Measurements from ENCODE around the gene PLA2G2C. TPM values are rescaled to one million over a fixed set of nuclear protein-coding genes. Genes with fewer than 3 reads are reported as not detected.

Gene PLA2G2C
- total RNA-seq, 2 donors from 2014 or later: 0.28 TPM; not detected in 1

DNA sequence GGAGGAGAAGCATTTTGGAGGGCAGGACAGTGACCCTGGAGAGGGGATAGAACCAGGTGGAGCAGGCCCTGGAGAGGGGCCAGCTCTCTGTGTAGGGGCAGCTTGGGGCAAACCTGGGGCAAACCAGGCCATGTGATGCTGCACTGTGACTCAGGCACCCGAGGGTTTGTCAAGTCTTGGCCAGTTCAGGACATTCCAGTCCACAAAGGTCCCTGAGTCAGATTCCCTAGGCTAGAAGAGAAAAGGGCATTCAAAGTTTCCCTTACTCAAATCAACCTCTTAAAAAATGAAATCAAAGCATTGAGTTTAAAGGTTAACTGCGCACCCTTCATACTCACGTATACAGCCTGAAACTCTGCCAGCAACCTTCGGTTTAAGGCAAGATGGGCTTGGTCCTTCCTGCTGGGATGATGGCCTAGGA, 25.2 kb upstream of the PLA2G2C start:
- intact Hi-C loops (cut with DNase I, micrococcal nuclease): loop anchor here in 1 of 2 donors (10.0 kb wide), 1 partner anchor 143 kb away; no protein-coding TSS in a partner anchor
- DNase-seq: peak; percentile 62
- ATAC-seq: peak; percentile 84

DNA sequence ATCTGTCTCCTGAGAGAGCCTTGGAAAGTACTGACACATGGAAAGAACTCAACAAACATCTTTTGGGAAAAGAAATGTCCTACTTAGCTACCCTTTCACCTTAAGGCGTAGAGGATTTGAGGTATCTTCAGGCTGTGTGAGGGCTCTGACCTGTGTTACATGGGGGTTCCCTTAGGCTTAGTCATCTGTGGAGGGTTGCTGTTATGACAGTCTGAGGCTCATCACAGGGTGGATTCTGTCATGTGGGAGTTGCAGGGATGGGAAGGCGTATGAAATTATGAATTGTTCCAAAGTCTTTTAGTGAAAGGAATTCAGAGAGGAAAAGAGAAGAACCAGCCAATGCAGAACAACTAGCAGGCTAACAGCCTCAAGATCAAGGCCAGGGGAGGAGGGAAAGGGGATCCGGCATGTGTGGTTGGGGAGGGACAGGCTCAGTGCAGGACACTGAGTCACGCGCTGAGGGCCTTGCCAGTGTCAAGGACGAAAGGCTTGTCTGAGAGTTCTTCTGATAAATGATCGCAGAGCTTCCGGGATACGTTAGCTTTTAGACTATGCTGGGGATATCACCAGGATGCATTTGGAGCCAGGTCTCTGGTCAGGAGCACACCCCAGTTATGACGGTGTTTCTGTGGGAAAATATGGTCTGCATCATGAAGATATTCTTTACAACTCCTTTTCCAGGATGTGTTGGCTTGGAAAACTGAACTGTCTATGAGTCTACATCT, 24.6 kb upstream of the PLA2G2C start:
- ATAC-seq: no peak
- no peak for DNase-seq
- intact Hi-C loops (cut with DNase I, micrococcal nuclease): loop anchor here in 1 of 2 donors (10.0 kb wide), 1 partner anchor 144 kb away; no protein-coding TSS in a partner anchor

DNA sequence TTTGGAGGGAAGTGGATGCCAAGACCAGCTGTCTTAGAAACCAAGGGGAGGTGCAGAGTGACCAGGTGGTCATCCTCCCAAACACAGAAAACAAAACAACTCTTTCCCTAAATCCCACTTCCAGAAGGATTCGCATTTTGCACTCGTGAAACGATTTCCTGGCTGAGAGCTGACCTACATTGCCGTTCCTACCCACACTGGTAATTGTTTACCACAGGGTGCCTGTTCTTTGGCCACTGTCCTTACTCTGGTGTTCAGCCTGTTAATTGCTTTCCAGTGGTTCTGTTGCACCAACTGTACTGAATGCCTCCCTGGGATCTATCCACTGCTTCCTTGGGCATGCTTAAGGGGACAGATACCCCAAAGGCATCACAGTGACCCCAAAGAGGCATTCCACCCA, 23.2 kb upstream of the PLA2G2C start:
- intact Hi-C loops (cut with DNase I, micrococcal nuclease): no loop called here
- DNase-seq: no peak
- ATAC-seq: no peak

DNA sequence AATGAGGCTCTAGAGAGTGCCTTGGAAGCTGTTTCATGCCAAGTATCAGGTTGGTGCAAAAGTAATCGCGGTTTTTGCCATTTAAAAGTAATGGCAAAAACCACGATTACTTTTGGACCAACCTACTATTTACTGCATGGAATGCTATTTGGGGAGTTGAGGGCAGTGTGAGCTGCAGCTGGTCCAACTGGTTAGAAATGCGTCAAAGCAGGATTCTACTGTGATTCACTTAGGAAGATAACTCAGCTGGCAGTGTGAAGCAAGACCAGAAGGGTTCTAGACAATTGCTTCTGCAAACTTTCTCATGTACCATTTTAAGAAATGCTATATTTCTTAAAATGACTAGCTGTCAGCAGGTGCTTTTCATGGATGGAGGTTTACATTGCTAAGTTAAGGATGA, 21.2 kb upstream of the PLA2G2C start:
- intact Hi-C loops (cut with DNase I, micrococcal nuclease): no loop called here
- no peak for DNase-seq
- ATAC-seq: no peak

DNA sequence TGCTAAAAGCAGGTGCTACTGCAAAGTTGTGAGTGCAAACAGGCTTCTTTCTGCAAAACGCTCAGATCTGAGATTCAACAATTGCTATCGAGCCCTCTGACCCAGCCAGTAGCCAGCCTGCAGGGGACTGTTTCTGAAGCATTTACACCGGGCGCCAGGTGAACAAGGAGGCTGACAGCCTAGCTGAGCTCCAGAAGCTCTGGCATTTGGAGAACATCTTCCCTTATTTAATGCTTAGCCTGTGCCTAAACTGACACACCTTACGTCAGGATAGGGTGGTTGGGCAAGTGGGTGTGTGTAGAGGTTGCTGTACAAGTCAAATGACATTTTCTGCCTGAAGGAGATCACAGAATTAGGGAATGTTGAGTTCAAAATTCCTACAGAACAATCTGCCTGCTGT, 15.8 kb upstream of the PLA2G2C start:
- ATAC-seq (no peak), DNase-seq (no peak)
- intact Hi-C loops (cut with DNase I, micrococcal nuclease): no loop called here

DNA sequence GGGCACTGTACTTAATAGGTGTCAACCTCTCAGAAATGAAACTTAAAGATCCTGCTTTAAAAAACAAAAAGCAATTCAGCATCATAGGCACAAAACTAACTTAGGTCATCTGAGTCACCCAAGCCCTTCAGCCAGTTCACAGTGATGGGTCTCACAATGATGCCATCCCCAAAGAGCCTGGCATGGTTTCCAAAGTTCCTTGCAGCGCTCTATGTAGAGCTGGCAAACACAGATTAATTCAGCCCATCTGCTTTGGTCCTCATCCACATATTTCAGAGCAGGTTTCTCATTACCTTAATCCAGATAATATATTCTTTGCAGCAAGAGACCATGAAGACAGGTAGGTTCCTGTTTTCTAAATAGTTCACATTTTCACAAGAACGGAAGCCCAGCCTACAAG, 14.6 kb upstream of the PLA2G2C start:
- no peak for ATAC-seq
- no peak for DNase-seq
- intact Hi-C loops (cut with DNase I, micrococcal nuclease): no loop called here

DNA sequence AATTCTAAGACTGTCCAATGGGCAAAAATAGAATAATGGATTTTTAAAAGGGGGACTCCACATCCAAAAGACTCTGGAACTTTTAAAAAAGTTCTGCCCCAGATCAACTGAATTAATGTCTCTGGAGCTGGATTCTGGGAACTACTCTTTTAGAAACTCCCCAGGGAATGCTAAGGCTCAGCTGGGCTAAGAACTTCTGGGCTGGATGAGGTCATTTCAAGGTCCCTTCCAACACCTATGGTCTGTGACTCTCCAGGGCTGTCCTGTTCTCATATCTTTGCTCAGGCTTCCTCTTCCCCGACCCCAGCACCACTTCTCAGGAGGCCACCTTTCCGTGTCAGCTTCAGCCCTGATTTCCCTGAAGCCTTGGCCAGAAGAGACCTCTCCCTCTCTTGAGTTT, 13.5 kb upstream of the PLA2G2C start:
- no peak for ATAC-seq
- DNase-seq: no peak
- intact Hi-C loops (cut with DNase I, micrococcal nuclease): no loop called here

DNA sequence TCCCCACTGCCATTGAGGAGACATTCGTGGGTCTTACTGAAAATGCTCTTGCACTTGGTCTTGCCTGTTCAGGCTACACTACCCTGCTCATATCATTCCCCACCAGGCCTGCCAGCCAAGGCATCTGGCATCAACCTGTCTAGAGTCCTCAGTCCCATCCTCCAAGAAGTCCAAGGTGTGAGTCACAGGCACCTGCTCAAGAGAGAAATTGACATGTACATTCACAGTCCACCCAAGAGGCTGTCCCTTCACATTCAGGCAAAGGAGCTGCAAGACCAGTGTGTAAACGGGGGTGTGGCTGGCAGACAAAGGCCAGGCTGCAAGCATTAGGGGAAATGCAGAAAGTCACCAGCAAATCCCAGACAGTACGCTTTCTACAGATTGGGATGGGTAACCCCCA, 13.1 kb upstream of the PLA2G2C start:
- intact Hi-C loops (cut with DNase I, micrococcal nuclease): no loop called here
- ATAC-seq (peak; percentile 74), DNase-seq (peak in 1 of 2 donors; percentile 45)

DNA sequence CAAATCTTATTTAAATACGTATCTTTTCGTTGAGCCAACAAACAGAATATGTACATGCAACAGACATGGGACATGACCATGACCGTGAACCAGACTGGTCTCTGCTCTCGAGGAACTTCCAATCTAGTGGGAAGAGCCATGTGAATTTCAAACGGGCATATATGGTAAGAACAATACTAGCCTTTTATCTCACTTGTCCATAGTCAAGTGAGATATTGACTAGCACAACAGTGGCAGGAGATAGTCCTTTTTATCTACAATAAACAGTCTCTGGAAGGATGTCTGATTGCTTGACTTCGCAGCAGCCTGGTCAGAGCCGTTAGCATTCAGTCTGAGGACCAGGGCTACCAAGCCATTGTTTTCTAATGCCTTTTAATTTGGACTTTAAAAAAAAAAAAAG, 12.6 kb upstream of the PLA2G2C start:
- intact Hi-C loops (cut with DNase I, micrococcal nuclease): no loop called here
- ATAC-seq (no peak), DNase-seq (no peak)

DNA sequence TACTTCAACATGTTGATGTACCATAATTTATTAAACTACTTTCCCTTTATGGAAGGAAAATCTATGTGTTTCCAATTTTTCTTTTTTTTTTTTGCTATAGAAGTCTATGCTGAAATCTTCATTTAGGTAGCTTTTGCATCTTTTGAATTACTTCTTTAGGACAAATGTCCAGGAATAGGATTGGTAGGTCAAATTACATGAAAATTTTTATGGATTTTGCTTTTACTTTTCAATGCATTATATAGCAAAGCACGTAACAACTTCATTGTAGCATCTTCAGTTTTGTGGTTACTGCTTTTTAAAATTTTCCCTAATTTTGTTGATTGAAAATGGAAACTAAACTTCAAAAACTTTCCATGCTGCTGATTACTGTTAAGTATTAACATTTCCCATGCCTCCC, 12.0 kb upstream of the PLA2G2C start:
- ATAC-seq: no peak
- DNase-seq: no peak
- intact Hi-C loops (cut with DNase I, micrococcal nuclease): no loop called here

DNA sequence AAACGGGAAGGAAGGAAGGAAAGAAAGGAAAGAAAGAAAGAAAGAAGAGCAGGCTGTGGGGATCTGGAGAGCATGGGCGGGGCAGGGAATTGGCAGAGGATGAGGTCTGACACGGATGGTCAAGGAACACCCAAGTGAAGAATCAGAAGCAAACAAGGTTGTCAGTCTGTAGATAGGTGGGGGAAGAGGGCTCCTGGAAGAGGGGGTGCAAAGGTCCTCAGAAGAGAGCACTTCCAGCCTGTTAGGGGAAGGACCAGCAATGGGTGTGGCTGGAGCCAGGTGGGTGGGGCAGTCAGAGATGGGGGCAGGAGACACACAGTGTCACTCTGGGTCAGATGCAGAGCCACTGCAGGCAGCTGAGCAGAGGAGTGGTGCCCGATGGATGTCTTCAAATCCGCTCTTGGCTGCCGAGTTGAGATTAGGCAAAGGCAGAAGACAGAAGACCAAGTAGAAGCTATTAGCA, 11.0 kb upstream of the PLA2G2C start:
- peak; percentile 60 for ATAC-seq
- DNase-seq: no peak
- intact Hi-C loops (cut with DNase I, micrococcal nuclease): no loop called here

DNA sequence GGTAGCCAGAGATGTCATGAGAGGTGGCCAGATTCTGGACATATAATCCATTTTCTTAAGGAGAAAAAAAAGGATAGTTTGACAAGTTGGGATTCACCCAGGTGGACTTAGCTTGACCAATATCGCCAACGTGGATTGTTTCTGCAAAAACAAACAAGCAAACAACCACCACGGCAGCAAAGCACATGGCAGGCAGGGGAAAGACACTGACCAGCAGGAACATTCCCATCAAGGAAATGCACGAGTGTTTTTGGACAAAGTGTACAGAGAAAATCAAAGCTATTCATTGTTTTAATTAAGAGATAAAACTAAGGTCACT, 9.1 kb upstream of the PLA2G2C start:
- intact Hi-C loops (cut with DNase I, micrococcal nuclease): no loop called here
- ATAC-seq (no peak), DNase-seq (no peak)

DNA sequence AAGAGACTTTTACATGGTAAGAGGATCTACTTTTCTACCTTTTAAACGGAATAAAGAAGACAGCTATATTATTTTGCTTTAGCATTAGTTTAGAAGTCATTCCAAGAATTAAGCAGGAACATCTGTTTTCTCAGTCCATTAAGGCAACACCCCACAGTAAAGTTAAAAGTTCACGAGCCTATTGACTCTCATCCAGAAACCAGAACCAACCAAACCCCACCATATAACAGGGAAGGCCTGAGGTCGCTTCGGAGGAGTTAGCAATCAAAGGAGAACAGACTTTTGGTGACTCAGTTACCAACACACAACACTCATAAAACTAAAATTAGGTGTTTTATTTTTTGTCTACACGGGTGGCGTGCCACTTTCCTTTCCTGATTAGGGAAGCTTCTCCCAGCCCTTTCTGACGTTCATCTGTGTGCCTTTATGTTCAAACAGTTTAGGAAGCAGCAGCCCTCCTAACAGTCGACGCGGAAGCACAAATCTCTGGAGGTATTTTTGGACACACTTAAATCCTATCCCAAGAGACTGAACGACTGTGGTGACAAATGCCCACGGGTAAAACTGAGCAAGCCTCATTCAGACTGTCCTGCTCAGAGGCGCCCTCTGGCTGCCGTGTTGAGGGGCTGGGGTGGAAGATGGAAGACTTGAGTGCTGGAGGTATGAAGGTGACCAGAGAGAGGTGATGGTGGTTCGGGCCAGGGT, 8.6 kb upstream of the PLA2G2C start:
- ATAC-seq (peak; percentile 75), DNase-seq (peak; percentile 63 to 81)
- intact Hi-C loops (cut with DNase I, micrococcal nuclease): no loop called here

DNA sequence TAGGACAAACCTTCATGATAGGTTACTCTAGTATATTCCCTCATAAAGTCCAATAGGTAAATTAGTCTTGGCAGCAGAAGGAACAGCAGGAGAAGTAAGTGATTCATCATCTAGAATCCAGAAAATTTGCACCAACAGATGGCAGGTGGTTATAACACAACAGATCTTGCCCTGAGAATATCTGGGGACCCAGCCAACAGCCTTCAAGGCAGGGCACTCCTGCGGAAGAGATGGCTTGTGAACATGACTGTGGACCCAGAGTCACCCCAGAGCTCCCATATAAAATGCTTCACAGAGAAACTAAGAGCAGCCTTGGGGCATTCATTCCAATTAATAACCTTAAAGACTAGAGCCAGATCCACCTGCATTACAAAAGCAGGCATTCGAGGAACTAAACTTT, 7.9 kb upstream of the PLA2G2C start:
- intact Hi-C loops (cut with DNase I, micrococcal nuclease): no loop called here

DNA sequence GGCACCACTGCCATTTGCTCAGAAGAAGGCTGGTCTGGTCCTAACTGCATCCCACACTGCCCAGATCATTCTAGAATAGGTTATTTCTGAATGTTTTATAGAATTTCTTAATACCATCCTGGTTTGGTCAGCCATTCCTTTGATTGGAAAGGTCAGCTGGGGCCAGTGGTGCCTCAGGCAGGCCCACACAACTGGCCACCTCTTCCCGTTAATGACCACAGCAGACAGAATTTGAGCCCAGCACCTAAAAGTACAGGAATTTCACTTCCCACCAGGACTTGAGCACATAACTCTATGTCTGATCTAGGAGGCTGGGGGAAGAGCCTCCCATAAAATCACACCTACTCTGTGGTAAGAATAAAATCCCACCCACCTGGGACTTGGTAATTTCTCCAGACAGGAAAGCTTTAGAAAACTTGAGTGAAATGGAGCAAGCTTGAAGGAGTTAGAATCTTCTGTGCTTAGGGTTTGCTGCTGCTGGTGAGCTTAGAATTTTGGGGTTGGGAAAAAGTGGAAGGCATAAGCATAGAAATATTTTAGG, 6.6 kb upstream of the PLA2G2C start:
- ATAC-seq (no peak), DNase-seq (no peak)
- intact Hi-C loops (cut with DNase I, micrococcal nuclease): no loop called here

More for the DNA sequence above, 7.9 kb upstream of the PLA2G2C start:
- ATAC-seq: peak; percentile 49
- DNase-seq: no peak

DNA sequence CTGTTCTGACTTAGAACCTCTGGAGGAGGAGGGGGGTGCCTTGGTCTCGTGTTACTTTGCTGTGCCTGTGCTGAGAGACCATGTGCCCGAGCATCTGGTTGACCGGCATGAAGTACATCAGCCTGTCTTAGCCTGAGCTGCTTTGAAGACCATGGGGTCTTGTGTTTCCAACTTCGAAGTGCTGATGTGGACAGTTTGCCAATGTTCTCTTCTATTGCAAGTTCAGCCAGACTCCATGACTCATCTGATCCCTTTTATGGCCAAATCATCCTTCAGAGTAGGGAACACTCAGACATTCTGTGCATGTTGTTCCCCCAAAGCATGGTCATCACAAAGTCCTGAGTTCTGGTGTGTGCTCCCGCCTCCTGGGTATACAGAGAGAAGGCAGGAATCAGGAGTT, 6.0 kb upstream of the PLA2G2C start:
- no peak for ATAC-seq
- DNase-seq: no peak
- intact Hi-C loops (cut with DNase I, micrococcal nuclease): no loop called here

DNA sequence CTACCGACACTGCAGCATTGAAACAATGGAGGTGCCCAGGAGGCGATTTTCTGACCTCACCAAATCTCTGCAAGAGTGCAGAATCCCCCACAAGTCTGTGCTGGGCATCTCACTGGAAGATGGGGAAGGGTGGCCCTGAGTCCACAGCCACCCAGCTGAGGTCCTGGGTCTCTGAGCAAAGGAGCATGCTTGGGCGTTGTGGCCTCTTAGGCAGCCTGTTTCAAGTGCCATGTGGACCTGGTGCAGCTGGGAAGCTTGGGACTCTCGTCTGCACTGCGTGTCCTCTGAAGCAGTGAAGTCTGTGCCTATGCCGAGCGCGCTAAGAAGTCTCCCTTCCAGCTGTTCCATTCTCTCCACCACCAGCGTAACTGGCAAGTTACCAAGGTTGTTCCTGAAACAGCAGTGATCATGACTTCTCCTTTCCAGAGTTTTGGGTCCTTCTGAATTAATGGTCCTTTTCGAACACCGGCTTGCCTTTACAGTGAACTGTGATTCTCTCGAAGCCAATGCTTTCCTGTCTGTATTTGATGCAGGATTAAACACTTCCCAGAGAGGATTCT, 5.0 kb upstream of the PLA2G2C start:
- no peak for DNase-seq
- intact Hi-C loops (cut with DNase I, micrococcal nuclease): no loop called here
- no peak for ATAC-seq

DNA sequence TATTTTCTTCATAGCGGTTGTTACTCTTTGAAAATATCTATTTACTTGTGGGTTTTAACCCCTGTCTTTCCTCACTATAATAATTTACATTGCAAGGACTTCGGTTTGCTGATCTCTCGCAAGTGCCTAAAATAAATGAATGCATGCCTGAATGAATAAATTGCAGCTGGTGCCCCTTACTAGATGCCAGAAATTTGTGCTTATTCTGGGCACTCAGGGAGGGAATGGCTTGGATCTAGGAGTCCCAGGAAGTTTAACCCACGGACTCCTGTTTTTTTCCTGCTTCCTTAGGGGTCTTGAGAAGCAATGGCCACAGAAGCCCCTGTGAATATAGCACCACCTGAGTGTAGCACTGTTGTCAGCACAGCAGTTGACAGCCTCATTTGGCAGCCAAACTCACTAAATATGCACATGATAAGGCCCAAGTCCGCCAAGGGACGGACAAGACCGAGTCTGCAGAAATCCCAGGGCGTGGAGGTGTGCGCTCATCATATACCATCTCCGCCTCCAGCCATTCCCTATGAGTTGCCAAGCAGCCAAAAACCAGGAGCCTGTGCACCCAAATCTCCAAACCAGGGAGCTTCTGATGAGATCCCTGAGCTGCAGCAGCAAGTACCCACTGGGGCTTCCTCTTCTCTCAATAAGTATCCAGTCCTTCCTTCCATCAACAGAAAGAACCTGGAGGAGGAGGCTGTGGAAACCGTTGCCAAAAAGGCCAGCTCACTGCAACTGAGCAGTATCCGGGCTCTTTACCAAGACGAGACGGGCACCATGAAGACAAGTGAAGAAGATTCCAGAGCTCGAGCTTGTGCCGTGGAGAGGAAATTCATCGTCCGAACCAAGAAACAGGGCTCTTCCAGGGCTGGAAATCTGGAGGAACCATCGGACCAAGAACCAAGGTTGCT, 4.2 kb upstream of the PLA2G2C start:
- ATAC-seq: no peak
- intact Hi-C loops (cut with DNase I, micrococcal nuclease): no loop called here
- no peak for DNase-seq

DNA sequence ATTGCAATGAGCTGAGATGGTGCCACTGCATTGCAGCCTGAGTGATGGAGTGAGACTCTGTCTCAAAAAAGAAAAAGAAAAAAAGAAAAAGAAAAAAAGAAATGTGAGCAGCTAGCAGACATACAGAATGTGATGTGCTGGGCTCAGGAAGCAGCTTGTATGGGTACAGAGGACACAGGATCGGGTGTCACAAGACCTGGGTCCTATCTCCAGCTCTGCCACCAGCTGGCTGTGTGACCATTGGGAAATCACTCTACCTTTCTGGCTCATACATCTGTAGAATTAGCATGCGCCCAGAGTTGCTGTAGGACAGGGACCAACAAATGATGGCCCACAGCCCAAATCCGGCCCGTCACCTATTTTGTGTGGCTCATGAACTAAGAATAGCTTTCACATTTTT, 3.3 kb upstream of the PLA2G2C start:
- ATAC-seq (no peak), DNase-seq (no peak)
- intact Hi-C loops (cut with DNase I, micrococcal nuclease): no loop called here
